Naive thymus-derived CD4-positive, alpha-beta T cell (primary cell): Measurements from ENCODE around the gene GABRG3. TPM values are rescaled to one million over a fixed set of nuclear protein-coding genes. Genes with fewer than 3 reads are reported as not detected.
"Not testable (repeated sequence)": the region's sequence is repeated elsewhere in the genome, so short reads cannot be mapped to it uniquely, and the experiment has no call there.

Source experiments
- ATAC-seq: fragments of 150-1000 bp; cut with Tn5 transposase; 2 replicates; pipeline ENCODE4 v1.10.0; 2021; ENCODE audit warnings: mild to moderate bottlenecking, moderate library complexity
- CTCF ChIA-PET: fragments of 350-600 bp; sonication (Branson Sonifier 250); formaldehyde crosslinking; loops from one replicate; lab custom pipeline; 2021; ENCODE audit warnings: antibody characterized with exemption; lab: Charles Lee
- POLR2A ChIA-PET: fragments of 350-600 bp; sonication (Branson Sonifier 250); formaldehyde crosslinking; loops from one replicate; lab custom pipeline; 2021; ENCODE audit warnings: antibody characterized with exemption, inconsistent platforms; lab: Charles Lee
- DNase-seq, 9 donors: peaks; one replicate each; pipeline versions ENCODE4 v3.0.0 to v3.0.0-alpha.2; 2020 to 2022; ENCODE audit warnings: mixed read lengths in 1 of 9
- H3K27ac ChIP-seq: one replicate; pipeline ENCODE4 v1.7.0; 2013; ENCODE audit warnings: mild to moderate bottlenecking, low read depth, low read length, moderate library complexity
- H3K27me3 ChIP-seq, 2 donors: one replicate each; pipeline ENCODE4 v1.7.0; 2013; ENCODE audit warnings: low read length in 2 of 2, mild to moderate bottlenecking in 2 of 2, moderate library complexity in 2 of 2; ENCODE audit not compliant: control insufficient read depth in 2 of 2, insufficient read depth in 2 of 2
- H3K36me3 ChIP-seq, 3 experiments: 1 replicate in 2 of 3; 2 replicates in 1 of 3; pipeline ENCODE4 v1.7.0; 2013; ENCODE audit warnings: low read length in 3 of 3, mild to moderate bottlenecking in 3 of 3, moderate library complexity in 1 of 3; ENCODE audit not compliant: insufficient read depth in 3 of 3, control insufficient read depth in 2 of 3
- H3K4me1 ChIP-seq, 2 donors: one replicate each; pipeline ENCODE4 v1.7.0; 2013; ENCODE audit warnings: low read length in 2 of 2, mild to moderate bottlenecking in 2 of 2, moderate library complexity in 1 of 2; ENCODE audit not compliant: control insufficient read depth in 2 of 2, insufficient read depth in 2 of 2
- H3K4me3 ChIP-seq: 2 replicates; pipeline ENCODE4 v1.7.0; 2013; ENCODE audit warnings: mild to moderate bottlenecking, low read length
- H3K9me3 ChIP-seq, 3 experiments: 1 replicate in 2 of 3; 2 replicates in 1 of 3; pipeline ENCODE4 v1.7.0; 2013; ENCODE audit warnings: low read length in 3 of 3; ENCODE audit not compliant: control insufficient read depth in 2 of 3
- H3K27ac Mint-ChIP-seq, 9 donors: one replicate each; pipeline ENCODE4 v1.8.0; 2020 to 2022; ENCODE audit warnings: mixed read lengths in 9 of 9, mild to moderate bottlenecking in 8 of 9, moderate library complexity in 5 of 9, inconsistent platforms in 2 of 9
- H3K27me3 Mint-ChIP-seq, 5 donors: one replicate each; pipeline ENCODE4 v1.8.0; 2021 to 2022; ENCODE audit warnings: mixed read lengths in 5 of 5, mild to moderate bottlenecking in 1 of 5
- H3K36me3 Mint-ChIP-seq, 5 donors: one replicate each; pipeline ENCODE4 v1.8.0; 2020 to 2022; ENCODE audit warnings: mixed read lengths in 5 of 5, mild to moderate bottlenecking in 3 of 5, inconsistent platforms in 1 of 5
- H3K4me1 Mint-ChIP-seq, 7 donors: one replicate each; pipeline ENCODE4 v1.8.0; 2020 to 2022; ENCODE audit warnings: mixed read lengths in 7 of 7, mild to moderate bottlenecking in 3 of 7, inconsistent platforms in 1 of 7
- H3K4me3 Mint-ChIP-seq, 10 donors: one replicate each; pipeline ENCODE4 v1.8.0; 2020 to 2022; ENCODE audit warnings: mild to moderate bottlenecking in 10 of 10, mixed read lengths in 10 of 10, moderate library complexity in 6 of 10, inconsistent platforms in 2 of 10
- H3K9me3 Mint-ChIP-seq, 11 donors: one replicate each; pipeline ENCODE4 v1.8.0; 2020 to 2022; ENCODE audit warnings: mixed read lengths in 11 of 11, mild to moderate bottlenecking in 4 of 11, inconsistent platforms in 1 of 11, moderate library complexity in 1 of 11
- intact Hi-C, 2 donors: fragments of 100-400 bp; cut with micrococcal nuclease; formaldehyde crosslinking; loops; one replicate each; pipeline ENCODE4 v1.15.1; 2023
- polyA plus RNA-seq, 2 donors: library from polyadenylated mRNA; unstranded; fragments of 300-500 nt; fragmentation: Illumina TruSeq; gene quantifications; one replicate each; pipeline ENCODE4 v1.2.3, GENCODE V29; 2021
- total RNA-seq, 6 experiments: library from RNA in 5 of 6; stranded (reverse) in 5 of 6; gene quantifications; 1 replicate in 5 of 6; 2 replicates in 1 of 6; pipeline ENCODE4 v1.2.3 and lab custom pipeline; 2021 to 2026

The GABRG3 gene
- total and polyA plus RNA-seq, 7 experiments from 2014 or later, result not detected

DNA sequence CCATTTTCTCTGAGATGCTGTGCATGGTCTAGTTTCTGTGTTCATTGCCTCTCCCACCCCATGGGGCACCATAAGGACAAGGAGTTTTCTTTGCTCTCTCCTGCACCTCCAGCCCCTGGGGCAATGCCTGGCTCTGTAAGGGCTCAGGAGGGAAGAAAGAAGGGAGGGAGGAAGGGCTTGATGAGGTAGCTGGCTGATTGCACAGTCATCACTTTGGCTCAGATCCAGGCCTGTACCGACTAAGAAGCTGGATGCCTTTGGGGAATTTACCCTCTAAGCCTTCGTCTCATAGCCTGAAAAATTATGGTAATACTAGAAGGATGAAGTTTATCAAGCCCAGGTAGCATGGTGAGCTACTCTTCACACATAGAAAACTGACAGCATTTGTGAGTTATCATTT is 382.9 kb downstream of the GABRG3 start:
- Mint-ChIP-seq H3K27ac (no peak overlapping the region), H3K4me3 (no peak overlapping the region), H3K36me3 (no peaks in the 10 kb centered on the region), H3K27me3 (peaks cover 0 to 4% (median 0%) of the 10 kb centered on the region in 5 donors), H3K9me3 (peaks cover 0 to 5% (median 4%) of the 10 kb centered on the region in 11 donors), H3K4me1 (peaks cover 0 to 3% (median 0%) of the 10 kb centered on the region in 7 donors)
- ATAC-seq, result no peak
- Histone ChIP-seq H3K36me3 (no peaks in the 10 kb centered on the region), H3K9me3 (no peaks in the 10 kb centered on the region), H3K27ac (no peak overlapping the region), H3K27me3 (no peaks in the 10 kb centered on the region), H3K4me3 (no peak overlapping the region), H3K4me1 (no peaks in the 10 kb centered on the region)
- ChIA-PET POLR2A (no interaction called here), CTCF (no interaction called here)
- intact Hi-C loops, result no loop called here
- no peak for DNase-seq

DNA sequence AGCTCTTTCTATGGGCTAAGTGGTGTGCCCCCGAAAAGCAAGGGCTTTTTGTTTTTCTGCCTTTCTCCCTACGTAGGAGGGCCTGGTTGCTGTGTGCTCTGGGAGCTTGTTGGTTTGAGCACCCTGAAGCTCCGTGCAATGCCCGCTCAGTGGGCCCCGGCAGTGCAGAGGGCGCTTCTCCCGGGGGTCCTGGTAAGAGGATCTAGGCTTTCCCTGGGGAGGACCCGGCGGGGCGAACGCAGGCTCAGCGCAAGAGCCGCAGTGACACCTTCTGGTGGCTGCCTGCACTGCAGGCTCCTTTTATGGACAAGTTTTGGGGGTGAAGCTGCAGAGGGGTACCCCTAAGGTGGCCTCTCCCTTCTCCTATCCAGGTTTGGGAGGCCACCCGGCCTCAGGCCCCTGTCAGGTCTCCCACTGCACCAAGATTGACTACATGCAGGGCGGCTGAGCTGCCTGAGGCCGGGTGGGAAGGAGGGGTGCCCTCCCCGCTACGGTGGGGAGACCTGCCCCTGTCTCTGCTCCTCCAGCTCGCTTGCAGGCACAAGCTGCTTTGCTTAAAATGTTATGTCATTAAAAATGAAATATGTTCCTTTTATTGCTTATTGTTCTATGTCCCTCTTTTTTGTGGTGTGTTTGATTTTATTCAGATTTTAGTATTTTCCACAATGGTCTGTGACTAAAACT is 387.9 kb downstream of the GABRG3 start:
- no peak for DNase-seq
- POLR2A ChIA-PET, result no interaction called here
- H3K9me3 Mint-ChIP-seq, result peaks cover 0 to 5% (median 0%) of the 10 kb centered on the region in 11 donors

GRCh38 chr15:27359586-27359985 is 388.6 kb downstream of the GABRG3 start:
- Histone ChIP-seq H3K4me1 (no peaks in the 10 kb centered on the region), H3K27ac (no peak overlapping the region), H3K9me3 (no peaks in the 10 kb centered on the region), H3K27me3 (no peaks in the 10 kb centered on the region), H3K36me3 (no peaks in the 10 kb centered on the region), H3K4me3 (no peak overlapping the region)
- ATAC-seq (no peak), DNase-seq (no peak)
- peaks cover 0 to 4% (median 0%) of the 10 kb centered on the region in 5 donors for H3K27me3 Mint-ChIP-seq
- POLR2A ChIA-PET, result no interaction called here
- no peak overlapping the region for H3K27ac Mint-ChIP-seq
- H3K4me3 Mint-ChIP-seq, result no peak overlapping the region
- intact Hi-C loops, result no loop called here
- peaks cover 0 to 5% (median 0%) of the 10 kb centered on the region in 11 donors for H3K9me3 Mint-ChIP-seq
- no peaks in the 10 kb centered on the region for H3K36me3 Mint-ChIP-seq
- peaks cover 0 to 3% (median 0%) of the 10 kb centered on the region in 7 donors for H3K4me1 Mint-ChIP-seq
- CTCF ChIA-PET, result interaction anchor here (0.7 kb wide), 1 partner anchor 535 kb away, joined by 3 read pairs; no protein-coding TSS in a partner anchor

More for the DNA sequence above, 387.9 kb downstream of the GABRG3 start:
- Histone ChIP-seq H3K27ac (no peak overlapping the region), H3K27me3 (no peaks in the 10 kb centered on the region), H3K36me3 (no peaks in the 10 kb centered on the region), H3K4me3 (no peak overlapping the region), H3K9me3 (no peaks in the 10 kb centered on the region), H3K4me1 (no peaks in the 10 kb centered on the region)
- no peak overlapping the region for H3K27ac Mint-ChIP-seq
- peaks cover 0 to 3% (median 0%) of the 10 kb centered on the region in 7 donors for H3K4me1 Mint-ChIP-seq
- intact Hi-C loops, result no loop called here
- no peaks in the 10 kb centered on the region for H3K36me3 Mint-ChIP-seq
- H3K27me3 Mint-ChIP-seq, result peaks cover 0 to 4% (median 0%) of the 10 kb centered on the region in 5 donors
- no peak overlapping the region for H3K4me3 Mint-ChIP-seq
- CTCF ChIA-PET, result interaction anchor here (0.7 kb wide), 1 partner anchor 535 kb away, joined by 3 read pairs; no protein-coding TSS in a partner anchor
- no peak for ATAC-seq

DNA sequence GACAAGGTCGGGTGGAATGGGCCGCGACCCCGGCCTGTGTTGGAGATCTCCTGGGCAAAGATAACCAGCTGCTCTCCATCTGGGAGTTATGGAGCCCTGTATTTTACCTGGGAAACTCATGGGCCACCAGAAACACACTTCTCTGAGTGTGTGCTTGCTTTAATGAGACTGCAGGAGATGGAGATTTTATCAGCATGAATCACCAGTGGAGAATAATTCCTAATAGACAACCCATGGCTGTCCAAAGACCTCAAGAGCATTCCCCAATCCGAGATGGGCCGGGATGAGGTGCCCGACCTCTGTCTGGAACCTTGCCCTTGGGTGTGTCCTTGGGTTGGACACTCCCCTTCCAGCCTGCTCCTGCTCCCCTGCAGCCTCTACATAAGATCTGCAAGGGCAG is 389.3 kb downstream of the GABRG3 start:
- CTCF ChIA-PET, result no interaction called here
- peaks cover 0 to 3% (median 0%) of the 10 kb centered on the region in 7 donors for H3K4me1 Mint-ChIP-seq
- no peak for ATAC-seq

GRCh38 chr15:27361438-27361837 is 390.5 kb downstream of the GABRG3 start:
- H3K36me3 ChIP-seq, result no peaks in the 10 kb centered on the region
- no peaks in the 10 kb centered on the region for H3K9me3 ChIP-seq
- CTCF ChIA-PET, result no interaction called here
- intact Hi-C loops, result no loop called here
- H3K4me3 Mint-ChIP-seq, result no peak overlapping the region
- no peak overlapping the region for H3K27ac ChIP-seq
- H3K4me1 Mint-ChIP-seq, result peaks cover 0 to 3% (median 0%) of the 10 kb centered on the region in 7 donors
- H3K9me3 Mint-ChIP-seq, result peaks cover 0 to 4% (median 2%) of the 10 kb centered on the region in 11 donors
- POLR2A ChIA-PET, result no interaction called here
- H3K4me1 ChIP-seq, result no peaks in the 10 kb centered on the region
- no peak overlapping the region for H3K4me3 ChIP-seq
- DNase-seq (no peak), ATAC-seq (no peak)
- peaks cover 0 to 4% (median 0%) of the 10 kb centered on the region in 5 donors for H3K27me3 Mint-ChIP-seq
- H3K36me3 Mint-ChIP-seq, result no peaks in the 10 kb centered on the region
- H3K27ac Mint-ChIP-seq, result no peak overlapping the region
- H3K27me3 ChIP-seq, result no peaks in the 10 kb centered on the region

More for the DNA sequence above, 389.3 kb downstream of the GABRG3 start:
- no peaks in the 10 kb centered on the region for H3K36me3 Mint-ChIP-seq
- H3K4me3 Mint-ChIP-seq, result no peak overlapping the region
- Histone ChIP-seq H3K4me1 (no peaks in the 10 kb centered on the region), H3K36me3 (no peaks in the 10 kb centered on the region), H3K27ac (no peak overlapping the region), H3K4me3 (no peak overlapping the region), H3K27me3 (no peaks in the 10 kb centered on the region), H3K9me3 (no peaks in the 10 kb centered on the region)
- intact Hi-C loops, result no loop called here
- peaks cover 0 to 5% (median 2%) of the 10 kb centered on the region in 11 donors for H3K9me3 Mint-ChIP-seq
- POLR2A ChIA-PET, result no interaction called here
- DNase-seq, result no peak
- no peak overlapping the region for H3K27ac Mint-ChIP-seq
- peaks cover 0 to 4% (median 0%) of the 10 kb centered on the region in 5 donors for H3K27me3 Mint-ChIP-seq

DNA sequence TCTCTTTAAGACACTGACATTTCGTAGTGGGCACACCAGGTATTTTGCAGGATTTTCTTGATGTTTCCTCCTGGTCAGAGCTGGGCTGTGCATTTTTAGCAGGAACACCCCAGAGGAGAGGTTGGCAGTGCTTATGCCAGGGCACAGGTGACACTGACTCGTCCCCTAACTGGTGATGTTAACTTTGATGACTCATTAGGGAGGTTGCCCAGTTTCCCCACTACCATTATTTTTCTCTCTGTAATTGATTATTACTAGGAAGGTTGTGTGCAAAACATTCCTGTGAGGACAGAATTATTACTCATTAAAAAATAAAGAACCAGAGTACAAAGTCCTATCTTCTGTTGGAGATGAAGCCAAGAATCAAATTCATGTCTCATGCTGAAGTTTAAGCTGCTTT is 394.5 kb downstream of the GABRG3 start:
- ATAC-seq (no peak), DNase-seq (no peak)
- Mint-ChIP-seq H3K4me3 (no peak overlapping the region), H3K27ac (no peak overlapping the region), H3K4me1 (no peaks in the 10 kb centered on the region), H3K9me3 (peaks cover 0 to 12% (median 2%) of the 10 kb centered on the region in 11 donors), H3K27me3 (no peaks in the 10 kb centered on the region), H3K36me3 (no peaks in the 10 kb centered on the region)
- no peaks in the 10 kb centered on the region for H3K4me1 ChIP-seq
- H3K36me3 ChIP-seq, result no peaks in the 10 kb centered on the region
- CTCF ChIA-PET, result no interaction called here
- intact Hi-C loops, result no loop called here
- no peaks in the 10 kb centered on the region for H3K9me3 ChIP-seq
- no peak overlapping the region for H3K4me3 ChIP-seq
- no peaks in the 10 kb centered on the region for H3K27me3 ChIP-seq
- no peak overlapping the region for H3K27ac ChIP-seq
- POLR2A ChIA-PET, result no interaction called here

GRCh38 chr15:27377391-27377790 is 406.4 kb downstream of the GABRG3 start:
- H3K27ac ChIP-seq, intact Hi-C loops, H3K27me3 ChIP-seq, H3K27ac Mint-ChIP-seq, H3K9me3 ChIP-seq, H3K36me3 ChIP-seq, DNase-seq, POLR2A ChIA-PET, H3K36me3 Mint-ChIP-seq, H3K4me3 ChIP-seq, H3K27me3 Mint-ChIP-seq, CTCF ChIA-PET, H3K4me1 Mint-ChIP-seq, H3K4me3 Mint-ChIP-seq, H3K4me1 ChIP-seq, ATAC-seq: not testable (repeated sequence)
- H3K9me3 Mint-ChIP-seq, result peaks cover 4 to 26% (median 8%) of the 10 kb centered on the region in 11 donors
